ENCODE results near the gene ERBB2. TPM values are rescaled to one million over a fixed set of nuclear protein-coding genes. Genes with fewer than 3 reads are reported as not detected.

ERBB2 gene
- total and polyA plus RNA-seq, 2 of the 13 experiments (the other 11 are each of a cell fraction or from before 2014, with no cell fraction given) = 57.7 to 64.1 TPM

DNA sequence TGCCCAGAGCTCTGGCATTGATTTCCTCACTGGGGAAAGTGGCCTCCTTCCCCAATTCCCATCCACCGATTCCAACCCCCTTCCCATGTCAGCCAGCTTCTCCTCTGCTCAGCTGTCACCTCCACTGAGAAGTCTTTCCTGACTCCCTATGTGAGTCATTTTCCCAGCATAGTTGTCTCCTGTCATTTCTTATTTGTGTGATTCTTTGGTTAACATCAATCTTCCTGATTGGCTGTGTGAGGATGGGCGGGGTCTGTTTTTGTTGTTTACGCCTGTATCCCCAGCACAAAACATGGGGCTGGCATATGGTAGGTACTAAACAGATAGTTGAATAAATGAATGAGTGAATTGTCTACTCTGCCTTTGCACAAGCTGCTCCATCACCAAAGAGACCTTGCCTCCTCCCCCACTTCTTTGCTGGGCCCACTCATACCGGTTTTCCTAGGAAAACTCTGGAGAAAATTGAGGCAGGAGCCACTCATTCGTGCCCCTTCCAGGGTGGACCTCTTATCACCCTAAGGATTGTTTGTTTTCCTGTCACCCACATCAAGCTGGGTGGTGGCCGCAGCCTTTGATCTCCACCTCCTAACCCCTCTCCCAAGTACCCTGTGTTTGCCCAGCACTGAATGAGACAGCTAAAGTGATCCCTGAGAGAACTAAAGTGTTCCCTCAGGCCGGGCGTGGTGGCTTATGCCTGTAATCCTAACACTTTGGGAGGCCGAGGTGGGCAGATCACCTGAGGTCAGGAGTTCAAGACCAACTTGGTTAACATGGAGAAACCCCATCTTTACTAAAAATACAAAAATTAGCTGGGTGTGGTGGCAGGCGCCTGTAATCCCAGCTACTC lies 36.7 kb downstream of the ERBB2 start (continued):
- TF ChIP-seq ZNF607 (CRISPR knock-in tag; IDR thresholded peaks at IDR 0.05; ENCODE audit: borderline replicate concordance) (no peak), RXRB (CRISPR knock-in tag; IDR thresholded peaks at IDR 0.05; ENCODE audit: borderline replicate concordance) (peak; percentile 88), KDM1A (CRISPR knock-in tag; IDR thresholded peaks at IDR 0.05) (peak; percentile 87; the same call in 1 of the 2 replicates), NFE2L2 (IDR thresholded peaks at IDR 0.05; ENCODE audit: low read length) (no peak), RFXANK (CRISPR knock-in tag; IDR thresholded peaks at IDR 0.05) (no peak), TRIM24 (CRISPR knock-in tag; IDR thresholded peaks at IDR 0.05) (no peak), SMYD3 (CRISPR knock-in tag; IDR thresholded peaks at IDR 0.05) (peak; percentile 15; the same call in 1 of the 2 replicates), MXI1 (IDR thresholded peaks at IDR 0.05; ENCODE audit: borderline replicate concordance, low read depth, low read length) (peak; percentile 37; the same call in 1 of the 3 replicates), ZNF597 (CRISPR knock-in tag; IDR thresholded peaks at IDR 0.05) (no peak), PAX8 (CRISPR knock-in tag; IDR thresholded peaks at IDR 0.05; ENCODE audit: borderline replicate concordance) (no peak), IKZF1 (IDR thresholded peaks at IDR 0.05) (no peak), ATF7-NPFF (CRISPR knock-in tag; IDR thresholded peaks at IDR 0.05; ENCODE audit: low read depth) (no peak; the same call in 1 of the 2 replicates), PAF1 (CRISPR knock-in tag; IDR thresholded peaks at IDR 0.05) (no peak), SMAD1 (CRISPR knock-in tag; IDR thresholded peaks at IDR 0.05; ENCODE audit: borderline replicate concordance, low read depth) (no peak), HIVEP1 (CRISPR knock-in tag; IDR thresholded peaks at IDR 0.05) (no peak), ZNF543 (CRISPR knock-in tag; IDR thresholded peaks at IDR 0.05) (no peak), ZNF775 (CRISPR knock-in tag; IDR thresholded peaks at IDR 0.05; ENCODE audit: borderline replicate concordance) (no peak), SRY (CRISPR knock-in tag; IDR thresholded peaks at IDR 0.05) (no peak), U2AF2 (IDR thresholded peaks at IDR 0.05; ENCODE audit: low read depth, low read length) (no peak), IRX3 (CRISPR knock-in tag; IDR thresholded peaks at IDR 0.05; ENCODE audit: borderline replicate concordance, low read depth) (no peak)
- TF ChIP-seq, protein P1, sequence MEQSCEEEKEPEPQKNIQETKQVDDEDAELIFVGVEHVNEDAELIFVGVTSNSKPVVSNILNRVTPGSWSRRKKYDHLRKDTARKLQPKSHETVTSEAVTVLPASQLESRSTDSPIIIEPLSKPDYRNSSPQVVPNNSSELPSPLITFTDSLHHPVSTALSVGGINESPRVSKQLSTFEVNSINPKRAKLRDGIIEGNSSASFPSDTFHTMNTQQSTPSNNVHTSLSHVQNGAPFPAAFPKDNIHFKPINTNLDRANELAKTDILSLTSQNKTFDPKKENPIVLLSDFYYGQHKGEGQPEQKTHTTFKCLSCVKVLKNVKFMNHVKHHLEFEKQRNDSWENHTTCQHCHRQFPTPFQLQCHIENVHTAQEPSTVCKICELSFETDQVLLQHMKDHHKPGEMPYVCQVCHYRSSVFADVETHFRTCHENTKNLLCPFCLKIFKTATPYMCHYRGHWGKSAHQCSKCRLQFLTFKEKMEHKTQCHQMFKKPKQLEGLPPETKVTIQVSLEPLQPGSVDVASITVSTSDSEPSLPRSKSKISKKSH (CRISPR knock-in tag; IDR thresholded peaks at IDR 0.05; ENCODE audit: borderline replicate concordance) = no peak
- TF ChIP-seq, protein P2, sequence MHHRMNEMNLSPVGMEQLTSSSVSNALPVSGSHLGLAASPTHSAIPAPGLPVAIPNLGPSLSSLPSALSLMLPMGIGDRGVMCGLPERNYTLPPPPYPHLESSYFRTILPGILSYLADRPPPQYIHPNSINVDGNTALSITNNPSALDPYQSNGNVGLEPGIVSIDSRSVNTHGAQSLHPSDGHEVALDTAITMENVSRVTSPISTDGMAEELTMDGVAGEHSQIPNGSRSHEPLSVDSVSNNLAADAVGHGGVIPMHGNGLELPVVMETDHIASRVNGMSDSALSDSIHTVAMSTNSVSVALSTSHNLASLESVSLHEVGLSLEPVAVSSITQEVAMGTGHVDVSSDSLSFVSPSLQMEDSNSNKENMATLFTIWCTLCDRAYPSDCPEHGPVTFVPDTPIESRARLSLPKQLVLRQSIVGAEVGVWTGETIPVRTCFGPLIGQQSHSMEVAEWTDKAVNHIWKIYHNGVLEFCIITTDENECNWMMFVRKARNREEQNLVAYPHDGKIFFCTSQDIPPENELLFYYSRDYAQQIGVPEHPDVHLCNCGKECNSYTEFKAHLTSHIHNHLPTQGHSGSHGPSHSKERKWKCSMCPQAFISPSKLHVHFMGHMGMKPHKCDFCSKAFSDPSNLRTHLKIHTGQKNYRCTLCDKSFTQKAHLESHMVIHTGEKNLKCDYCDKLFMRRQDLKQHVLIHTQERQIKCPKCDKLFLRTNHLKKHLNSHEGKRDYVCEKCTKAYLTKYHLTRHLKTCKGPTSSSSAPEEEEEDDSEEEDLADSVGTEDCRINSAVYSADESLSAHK (CRISPR knock-in tag; IDR thresholded peaks at IDR 0.05; ENCODE audit: borderline replicate concordance) = no peak
- TF ChIP-seq, protein P3, sequence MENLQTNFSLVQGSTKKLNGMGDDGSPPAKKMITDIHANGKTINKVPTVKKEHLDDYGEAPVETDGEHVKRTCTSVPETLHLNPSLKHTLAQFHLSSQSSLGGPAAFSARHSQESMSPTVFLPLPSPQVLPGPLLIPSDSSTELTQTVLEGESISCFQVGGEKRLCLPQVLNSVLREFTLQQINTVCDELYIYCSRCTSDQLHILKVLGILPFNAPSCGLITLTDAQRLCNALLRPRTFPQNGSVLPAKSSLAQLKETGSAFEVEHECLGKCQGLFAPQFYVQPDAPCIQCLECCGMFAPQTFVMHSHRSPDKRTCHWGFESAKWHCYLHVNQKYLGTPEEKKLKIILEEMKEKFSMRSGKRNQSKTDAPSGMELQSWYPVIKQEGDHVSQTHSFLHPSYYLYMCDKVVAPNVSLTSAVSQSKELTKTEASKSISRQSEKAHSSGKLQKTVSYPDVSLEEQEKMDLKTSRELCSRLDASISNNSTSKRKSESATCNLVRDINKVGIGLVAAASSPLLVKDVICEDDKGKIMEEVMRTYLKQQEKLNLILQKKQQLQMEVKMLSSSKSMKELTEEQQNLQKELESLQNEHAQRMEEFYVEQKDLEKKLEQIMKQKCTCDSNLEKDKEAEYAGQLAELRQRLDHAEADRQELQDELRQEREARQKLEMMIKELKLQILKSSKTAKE (CRISPR knock-in tag; IDR thresholded peaks at IDR 0.05; ENCODE audit: borderline replicate concordance) = peak; percentile 52; the same call in 1 of the 2 replicates
